Thoracic aorta (tissue), 2 donors: ENCODE measurements around the gene KIRREL3. TPM values are rescaled to one million over a fixed set of nuclear protein-coding genes. Genes with fewer than 3 reads are reported as not detected.

ENCODE experiments used
- ATAC-seq: fragments of 150-250 bp; one replicate; pipeline ENCODE4 v1.8.0; 2017; ENCODE audit warnings: low read depth; ENCODE audit not compliant: insufficient number of reproducible peaks, low FRiP score
- DNase-seq: peaks from one replicate; pipeline ENCODE4 v3.0.0-alpha.2; 2020; ENCODE audit warnings: low spot score
- H3K27ac ChIP-seq, 2 donors: fragments of 200-600 bp; sonication (generic); 1 replicate in 1 of 2; 2 replicates in 1 of 2; pipeline ENCODE4 v1.5.1; 2016; ENCODE audit warnings: mild to moderate bottlenecking in 2 of 2, moderate library complexity in 2 of 2
- H3K27me3 ChIP-seq: fragments of 200-600 bp; sonication (generic); replicated peaks from 2 replicates; pipeline ENCODE4 v1.6.0; 2016; ENCODE audit warnings: mild to moderate bottlenecking; ENCODE audit not compliant: insufficient read depth
- H3K36me3 ChIP-seq: fragments of 200-600 bp; sonication (generic); one replicate; pipeline ENCODE4 v1.5.1; 2016
- H3K4me1 ChIP-seq, 2 donors: fragments of 200-600 bp; sonication (generic); 1 replicate in 1 of 2; 2 replicates in 1 of 2; pipeline versions ENCODE4 v1.5.1 to v1.6.0; 2016; ENCODE audit warnings: low read depth in 2 of 2, mild to moderate bottlenecking in 1 of 2; ENCODE audit not compliant: control insufficient read depth in 1 of 2
- H3K4me3 ChIP-seq: fragments of 200-600 bp; sonication (generic); 2 replicates; pipeline ENCODE4 v1.5.1; 2016; ENCODE audit warnings: mild to moderate bottlenecking
- H3K9me3 ChIP-seq: fragments of 200-600 bp; sonication (generic); 2 replicates; pipeline ENCODE4 v1.5.1; 2016
- CTCF ChIP-seq: fragments of 200-600 bp; sonication (generic); IDR thresholded peaks from one replicate; pipeline ENCODE4 v1.5.1; 2019; ENCODE audit warnings: antibody characterized with exemption
- total RNA-seq, 2 donors: library from RNA; depleted of rRNA; stranded (reverse); fragments of >200 nt; gene quantifications; one replicate each; pipeline versions ENCODE4 v1.1.0 to v1.2.3, GENCODE V29; 2016

The KIRREL3 gene
- total RNA-seq, 2 donors from 2014 or later: not detected

- TF ChIP-seq CTCF: no peak
- H3K27ac ChIP-seq: no peak overlapping the region
- DNase-seq: no peak
- no peaks in the 10 kb centered on the region for H3K27me3 ChIP-seq
- H3K4me3 ChIP-seq: no peak overlapping the region
- no peak for ATAC-seq
- H3K4me1 ChIP-seq: no peaks in the 10 kb centered on the region
- H3K36me3 ChIP-seq: no peaks in the 10 kb centered on the region
- no peaks in the 10 kb centered on the region for H3K9me3 ChIP-seq
Observed at GRCh38 chr11:126939552-126939951, 61.0 kb downstream of the KIRREL3 start.

- H3K36me3 ChIP-seq: no peaks in the 10 kb centered on the region
- no peak for TF ChIP-seq CTCF
- no peak overlapping the region for H3K4me3 ChIP-seq
- H3K27ac ChIP-seq: no peak overlapping the region
- no peaks in the 10 kb centered on the region for H3K4me1 ChIP-seq
- ATAC-seq (no peak), DNase-seq (no peak)
- H3K9me3 ChIP-seq: peaks cover 3% of the 10 kb centered on the region
- no peaks in the 10 kb centered on the region for H3K27me3 ChIP-seq
Observed at GRCh38 chr11:126938718-126939117, 61.9 kb downstream of the KIRREL3 start.

- no peak for TF ChIP-seq CTCF
- H3K27ac ChIP-seq: no peak overlapping the region
- DNase-seq (no peak), ATAC-seq (no peak)
- H3K4me1 ChIP-seq: no peaks in the 10 kb centered on the region
- no peaks in the 10 kb centered on the region for H3K36me3 ChIP-seq
- no peaks in the 10 kb centered on the region for H3K27me3 ChIP-seq
- no peak overlapping the region for H3K4me3 ChIP-seq
- peaks cover 3% of the 10 kb centered on the region for H3K9me3 ChIP-seq
Observed at GRCh38 chr11:126930091-126930841, 70.3 kb downstream of the KIRREL3 start.

GRCh38 chr11:126929179-126930061 is 71.2 kb downstream of the KIRREL3 start:
- no peak for ATAC-seq
- Histone ChIP-seq H3K4me3 (no peak overlapping the region), H3K9me3 (peaks cover 3% of the 10 kb centered on the region), H3K27me3 (no peaks in the 10 kb centered on the region), H3K36me3 (no peaks in the 10 kb centered on the region), H3K27ac (no peak overlapping the region), H3K4me1 (no peaks in the 10 kb centered on the region)
- TF ChIP-seq CTCF: no peak
- DNase-seq: no peak

- H3K27ac ChIP-seq: no peak overlapping the region
- DNase-seq: no peak
- H3K4me3 ChIP-seq: no peak overlapping the region
- H3K36me3 ChIP-seq: no peaks in the 10 kb centered on the region
- TF ChIP-seq CTCF: no peak
- no peaks in the 10 kb centered on the region for H3K4me1 ChIP-seq
- H3K9me3 ChIP-seq: no peaks in the 10 kb centered on the region
- no peak for ATAC-seq
- H3K27me3 ChIP-seq: no peaks in the 10 kb centered on the region
Observed at GRCh38 chr11:126927623-126928022, 72.9 kb downstream of the KIRREL3 start.
